HG02943 (cell line): ENCODE data around the gene ADIPOR1.
"Not testable (repeated sequence)": the region's sequence is repeated elsewhere in the genome, so short reads cannot be mapped to it uniquely, and the experiment has no call there.

Experiments
- ATAC-seq: cut with Tn5 transposase; IDR thresholded peaks from one replicate; pipeline ENCODE4 v1.9.1; 2021; ENCODE audit warnings: mild to moderate bottlenecking, low read depth, moderate library complexity; ENCODE audit not compliant: unreplicated experiment

Gene ADIPOR1

GRCh38 chr1:202957733-202958543 lies at the start of gene ADIPOR1:
ADIPOR1 (minus strand) TSS chr1:202958312; CDS start chr1:202951070, 7,242 bp downstream.
- peak; percentile 98 for ATAC-seq

- ATAC-seq = peak; percentile 96
These were observed 49.1 kb upstream of the ADIPOR1 start, which contains the start of gene TMEM183A for GRCh38 chr1:203006948-203007871. TMEM183A (plus strand) TSS chr1:203007374; CDS start chr1:203007466, 92 bp downstream.

- not testable (repeated sequence) for ATAC-seq
These were observed 47.5 kb upstream of the ADIPOR1 start for GRCh38 chr1:203005395-203006142.

GRCh38 chr1:203002951-203003350 lies 44.8 kb upstream of the ADIPOR1 start:
- ATAC-seq = no peak

GRCh38 chr1:203001986-203002385 lies 43.9 kb upstream of the ADIPOR1 start:
- ATAC-seq = no peak

GRCh38 chr1:203000217-203000944 lies 42.3 kb upstream of the ADIPOR1 start:
- ATAC-seq = no peak

GRCh38 chr1:202998836-202999750 lies 41.0 kb upstream of the ADIPOR1 start:
- ATAC-seq = no peak

GRCh38 chr1:202994756-202995155 lies 36.6 kb upstream of the ADIPOR1 start:
- no peak for ATAC-seq

- ATAC-seq = no peak
These were observed 33.0 kb upstream of the ADIPOR1 start for GRCh38 chr1:202991112-202991511.

- no peak for ATAC-seq
These were observed 31.8 kb upstream of the ADIPOR1 start for GRCh38 chr1:202989879-202990278.

GRCh38 chr1:202987922-202988583 lies 29.9 kb upstream of the ADIPOR1 start:
- no peak for ATAC-seq

GRCh38 chr1:202987255-202987654 lies 29.1 kb upstream of the ADIPOR1 start:
- ATAC-seq = no peak

- not testable (repeated sequence) for ATAC-seq
These were observed 28.0 kb upstream of the ADIPOR1 start for GRCh38 chr1:202986120-202986519.

- no peak for ATAC-seq
These were observed 24.8 kb upstream of the ADIPOR1 start for GRCh38 chr1:202982715-202983430.

GRCh38 chr1:202981939-202982338 lies 23.8 kb upstream of the ADIPOR1 start:
- no peak for ATAC-seq

GRCh38 chr1:202979459-202979858 lies 21.3 kb upstream of the ADIPOR1 start:
- ATAC-seq = no peak

- no peak for ATAC-seq
These were observed 18.5 kb upstream of the ADIPOR1 start for GRCh38 chr1:202976633-202977032.

- ATAC-seq = no peak
These were observed 16.7 kb upstream of the ADIPOR1 start for GRCh38 chr1:202974856-202975255.
